GM23338 (cell line): Measurements from ENCODE around the gene INTS6. TPM values are rescaled to one million over a fixed set of nuclear protein-coding genes. Genes with fewer than 3 reads are reported as not detected.

Experiments used
- ATAC-seq: fragments of 200-7000 bp; cut with Tn5 transposase; 3 replicates; pipeline ENCODE4 v1.9.1; 2020
- DNase-seq: peaks from one replicate; pipeline ENCODE4 v3.0.0-alpha.2; 2015; ENCODE audit warnings: low spot score
- H2AFZ ChIP-seq: fragments of 200-600 bp; sonication (generic); 2 replicates; pipeline ENCODE4 v1.8.0; 2016; ENCODE audit warnings: antibody characterized with exemption, mild to moderate bottlenecking, moderate library complexity
- H3F3A ChIP-seq: fragments of 200-600 bp; sonication (generic); replicated peaks from 2 replicates; pipeline ENCODE4 v1.8.0; 2017; ENCODE audit warnings: antibody characterized with exemption, mixed run types, low read depth
- H3K27ac ChIP-seq: fragments of 200-600 bp; sonication (generic); 2 replicates; pipeline ENCODE4 v1.6.1; 2016; ENCODE audit warnings: low read depth
- H3K27me3 ChIP-seq: fragments of 200-600 bp; sonication (generic); 2 replicates; pipeline ENCODE4 v1.8.0; 2016; ENCODE audit warnings: mild to moderate bottlenecking, mixed run types, moderate library complexity; ENCODE audit not compliant: insufficient read depth
- H3K36me3 ChIP-seq: fragments of 200-600 bp; sonication (generic); 2 replicates; pipeline ENCODE4 v1.8.0; 2016; ENCODE audit warnings: mild to moderate bottlenecking; ENCODE audit not compliant: insufficient read depth
- H3K4me1 ChIP-seq: fragments of 200-600 bp; sonication (generic); 2 replicates; pipeline ENCODE4 v1.8.0; 2016; ENCODE audit warnings: mild to moderate bottlenecking, moderate library complexity; ENCODE audit not compliant: insufficient read depth
- H3K4me2 ChIP-seq: fragments of 200-600 bp; sonication (generic); 2 replicates; pipeline ENCODE4 v1.7.1; 2017; ENCODE audit warnings: mixed run types
- H3K4me3 ChIP-seq: fragments of 200-600 bp; sonication (generic); 2 replicates; pipeline ENCODE4 v1.6.1; 2016; ENCODE audit warnings: mixed run types
- H3K79me2 ChIP-seq: fragments of 200-600 bp; sonication (generic); replicated peaks from 2 replicates; pipeline ENCODE4 v1.8.0; 2017; ENCODE audit warnings: mild to moderate bottlenecking; ENCODE audit not compliant: insufficient read depth
- H3K9me2 ChIP-seq: fragments of 200-600 bp; sonication (generic); 2 replicates; pipeline ENCODE4 v1.8.0; 2017; ENCODE audit not compliant: insufficient read depth
- H4K20me1 ChIP-seq: fragments of 200-600 bp; sonication (generic); replicated peaks from 2 replicates; pipeline ENCODE4 v1.8.0; 2017; ENCODE audit warnings: mild to moderate bottlenecking; ENCODE audit not compliant: insufficient read depth
- H3K27ac Mint-ChIP-seq: 2 replicates; pipeline ENCODE4 v1.8.0; 2020; ENCODE audit warnings: inconsistent platforms, mild to moderate bottlenecking, moderate library complexity, mixed read lengths
- H3K27me3 Mint-ChIP-seq: 3 replicates; pipeline ENCODE4 v1.8.0; 2022; ENCODE audit warnings: low read depth, mild to moderate bottlenecking, moderate library complexity, mixed read lengths, inconsistent platforms; ENCODE audit not compliant: insufficient read depth, poor library complexity
- H3K36me3 Mint-ChIP-seq: 3 replicates; pipeline ENCODE4 v1.8.0; 2021; ENCODE audit warnings: low read depth, mild to moderate bottlenecking, inconsistent platforms, moderate library complexity, mixed read lengths
- H3K4me1 Mint-ChIP-seq: 3 replicates; pipeline ENCODE4 v1.8.0; 2020; ENCODE audit warnings: mild to moderate bottlenecking, inconsistent platforms, mixed read lengths
- H3K4me3 Mint-ChIP-seq: 3 replicates; pipeline ENCODE4 v1.8.0; 2021; ENCODE audit warnings: moderate library complexity, mild to moderate bottlenecking, inconsistent platforms, mixed read lengths
- H3K9me3 Mint-ChIP-seq: 3 replicates; pipeline ENCODE4 v1.8.0; 2020; ENCODE audit warnings: moderate library complexity, mild to moderate bottlenecking, inconsistent platforms, mixed read lengths
- CREB1 ChIP-seq: fragments of 250-450 bp; sonication (Bioruptor Pico); IDR thresholded peaks from 2 replicates; pipeline ENCODE4 v1.5.0; 2020; ENCODE audit warnings: low read depth, mild to moderate bottlenecking, moderate library complexity
- EZH2 ChIP-seq: fragments of 200-600 bp; sonication (generic); IDR thresholded peaks from one replicate; pipeline ENCODE4 v1.8.0; 2017; ENCODE audit warnings: antibody characterized with exemption, mild to moderate bottlenecking, low read depth; ENCODE audit not compliant: unreplicated experiment
- EZH2phosphoT487 ChIP-seq: fragments of 200-600 bp; sonication (generic); IDR thresholded peaks from one replicate; pipeline ENCODE4 v1.8.1; 2018; ENCODE audit warnings: antibody characterized with exemption; ENCODE audit not compliant: unreplicated experiment
- JUNB ChIP-seq: IDR thresholded peaks from one replicate; pipeline ENCODE4 v1.6.1; 2016; ENCODE audit warnings: antibody characterized with exemption; ENCODE audit not compliant: unreplicated experiment
- POLR2AphosphoS5 ChIP-seq: IDR thresholded peaks from 2 replicates; pipeline ENCODE4 v1.6.1; 2016; ENCODE audit warnings: antibody characterized with exemption, low read depth
- REST ChIP-seq: IDR thresholded peaks from one replicate; pipeline ENCODE4 v1.6.1; 2018; ENCODE audit warnings: antibody characterized with exemption; ENCODE audit not compliant: unreplicated experiment
- STAT1 ChIP-seq: IDR thresholded peaks from one replicate; pipeline ENCODE4 v1.6.1; 2016; ENCODE audit warnings: antibody characterized with exemption; ENCODE audit not compliant: unreplicated experiment
- ZNF331 ChIP-seq: fragments of 250-450 bp; sonication (Bioruptor Pico); IDR thresholded peaks from 2 replicates; pipeline ENCODE4 v1.5.0; 2020; ENCODE audit warnings: low read depth, mild to moderate bottlenecking, moderate library complexity
- polyA plus RNA-seq: library from polyadenylated mRNA; unstranded; fragments of >200 nt; fragmentation: Nextera tagmentation; extraction: Ambion mirVana; gene quantifications from 2 replicates; pipeline ENCODE4 v1.2.1, GENCODE V29; 2016
- total RNA-seq: library from RNA; depleted of rRNA; stranded (reverse); fragments of >200 nt; shearing (Covaris generic); gene quantifications from 2 replicates; pipeline ENCODE4 v1.2.3, GENCODE V29; 2014
- TF ChIP-seq, protein P1 (sequence below), 2 experiments: fragments of 200-600 bp in 1 of 2; sonication (generic) in 1 of 2; conservative IDR thresholded peaks; 2 replicates each; pipeline versions ENCODE4 v1.5.1 to v1.6.1; 2016 to 2017; ENCODE audit warnings: antibody characterized with exemption in 2 of 2, low read depth in 2 of 2, mild to moderate bottlenecking in 2 of 2, moderate library complexity in 1 of 2

Gene INTS6
- total and polyA plus RNA-seq, 2 experiments from 2014 or later, result 24.8 to 38.6 TPM

GRCh38 chr13:51328488-51328887, 124.3 kb downstream of the INTS6 start:
- H3K79me2 ChIP-seq, result no peaks in the 10 kb centered on the region
- H3K4me1 ChIP-seq, result peaks cover 25% of the 10 kb centered on the region
- Mint-ChIP-seq H3K9me3 (no peaks in the 10 kb centered on the region; the same call in 2 of the 3 replicates), H3K4me1 (peaks cover 34% of the 10 kb centered on the region), H3K27ac (no peak overlapping the region), H3K27me3 (peaks cover 6% of the 10 kb centered on the region), H3K4me3 (no peak overlapping the region), H3K36me3 (no peaks in the 10 kb centered on the region; the same call in 2 of the 3 replicates)
- H3K4me2 ChIP-seq, result no peak overlapping the region
- DNase-seq (peak; percentile 97), ATAC-seq (peak; percentile 97)
- H3K9me2 ChIP-seq, result peaks cover 8% of the 10 kb centered on the region; the same call in 1 of the 2 replicates
- TF ChIP-seq REST, result no peak
- TF ChIP-seq, protein P1, sequence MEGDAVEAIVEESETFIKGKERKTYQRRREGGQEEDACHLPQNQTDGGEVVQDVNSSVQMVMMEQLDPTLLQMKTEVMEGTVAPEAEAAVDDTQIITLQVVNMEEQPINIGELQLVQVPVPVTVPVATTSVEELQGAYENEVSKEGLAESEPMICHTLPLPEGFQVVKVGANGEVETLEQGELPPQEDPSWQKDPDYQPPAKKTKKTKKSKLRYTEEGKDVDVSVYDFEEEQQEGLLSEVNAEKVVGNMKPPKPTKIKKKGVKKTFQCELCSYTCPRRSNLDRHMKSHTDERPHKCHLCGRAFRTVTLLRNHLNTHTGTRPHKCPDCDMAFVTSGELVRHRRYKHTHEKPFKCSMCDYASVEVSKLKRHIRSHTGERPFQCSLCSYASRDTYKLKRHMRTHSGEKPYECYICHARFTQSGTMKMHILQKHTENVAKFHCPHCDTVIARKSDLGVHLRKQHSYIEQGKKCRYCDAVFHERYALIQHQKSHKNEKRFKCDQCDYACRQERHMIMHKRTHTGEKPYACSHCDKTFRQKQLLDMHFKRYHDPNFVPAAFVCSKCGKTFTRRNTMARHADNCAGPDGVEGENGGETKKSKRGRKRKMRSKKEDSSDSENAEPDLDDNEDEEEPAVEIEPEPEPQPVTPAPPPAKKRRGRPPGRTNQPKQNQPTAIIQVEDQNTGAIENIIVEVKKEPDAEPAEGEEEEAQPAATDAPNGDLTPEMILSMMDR (conservative IDR thresholded peaks at IDR 0.05; ENCODE audit: low read depth in 2 of 2), result peak; percentile 18 to 23; a peak in 1 of 4 replicates
- no peaks in the 10 kb centered on the region for H4K20me1 ChIP-seq
- no peak overlapping the region for H3K27ac ChIP-seq
- H3K36me3 ChIP-seq, result no peaks in the 10 kb centered on the region
- H3F3A ChIP-seq, result no peaks in the 10 kb centered on the region
- H2AFZ ChIP-seq, result no peak overlapping the region
- H3K4me3 ChIP-seq, result no peak overlapping the region
- no peaks in the 10 kb centered on the region for H3K27me3 ChIP-seq

GRCh38 chr13:51327961-51328360, 124.9 kb downstream of the INTS6 start:
- Histone ChIP-seq H4K20me1 (no peaks in the 10 kb centered on the region), H3K4me2 (no peak overlapping the region)
- peaks cover 40% of the 10 kb centered on the region for H3K4me1 Mint-ChIP-seq
- no peak for TF ChIP-seq EZH2phosphoT487
- TF ChIP-seq CREB1 (CRISPR knock-in tag), result no peak
- TF ChIP-seq STAT1, result no peak
- no peak for TF ChIP-seq POLR2AphosphoS5
- TF ChIP-seq EZH2, result no peak
- TF ChIP-seq REST, result no peak
- TF ChIP-seq ZNF331 (CRISPR knock-in tag), result no peak
- TF ChIP-seq, protein P1 (conservative IDR thresholded peaks at IDR 0.05; ENCODE audit: low read depth in 2 of 2), result no peak
- no peak for TF ChIP-seq JUNB

More at GRCh38 chr13:51327961-51328360, 124.9 kb downstream of the INTS6 start:
- H3K27me3 ChIP-seq, result no peaks in the 10 kb centered on the region
- no peak overlapping the region for H3K4me3 Mint-ChIP-seq
- no peaks in the 10 kb centered on the region; the same call in 2 of the 3 replicates for H3K9me3 Mint-ChIP-seq
- H3K36me3 ChIP-seq, result no peaks in the 10 kb centered on the region
- H3K79me2 ChIP-seq, result no peaks in the 10 kb centered on the region
- no peaks in the 10 kb centered on the region; the same call in 2 of the 3 replicates for H3K36me3 Mint-ChIP-seq
- no peak overlapping the region for H2AFZ ChIP-seq
- no peaks in the 10 kb centered on the region for H3F3A ChIP-seq
- DNase-seq, result no peak
- H3K27me3 Mint-ChIP-seq, result peaks cover 6% of the 10 kb centered on the region
- H3K4me1 ChIP-seq, result peaks cover 25% of the 10 kb centered on the region
- H3K4me3 ChIP-seq, result no peak overlapping the region
- H3K27ac Mint-ChIP-seq, result no peak overlapping the region
- ATAC-seq, result no peak
- peaks cover 8% of the 10 kb centered on the region; the same call in 1 of the 2 replicates for H3K9me2 ChIP-seq
- H3K27ac ChIP-seq, result no peak overlapping the region
